Measurements from ENCODE around the gene STK35.

- TF ChIP-seq CTCF (IDR thresholded peaks at IDR 0.05; ENCODE audit: control extremely low read depth in 1 of 3, insufficient read depth in 1 of 3, low read depth in 1 of 3, low read length in 3 of 3), result no peak
- TF ChIP-seq GABPA (IDR thresholded peaks at IDR 0.05; ENCODE audit: borderline replicate concordance, insufficient read depth, low read length), result no peak
- TF ChIP-seq POLR2AphosphoS5 (IDR thresholded peaks at IDR 0.05; ENCODE audit: low read depth, low read length), result no peak
- TF ChIP-seq EZH2 (IDR thresholded peaks at IDR 0.05; ENCODE audit: low read depth, low read length, severe bottlenecking), result no peak
- no peak for TF ChIP-seq MAX (IDR thresholded peaks at IDR 0.05)
- TF ChIP-seq BACH1 (IDR thresholded peaks at IDR 0.05; ENCODE audit: low read length), result no peak
- TF ChIP-seq RAD21 (IDR thresholded peaks at IDR 0.05 in 1 of 2, conservative IDR thresholded peaks at IDR 0.05 in 1 of 2; ENCODE audit: low read depth in 2 of 2, low read length in 2 of 2), result no peak
- TF ChIP-seq HDAC6 (IDR thresholded peaks at IDR 0.05; ENCODE audit: low read depth, low read length), result no peak
- no peak for TF ChIP-seq TAF1 (IDR thresholded peaks at IDR 0.05; ENCODE audit: low read depth, low read length)
- no peak for TF ChIP-seq RBBP5 (IDR thresholded peaks at IDR 0.05; ENCODE audit: borderline replicate concordance, low read depth, low read length)
- TF ChIP-seq POLR2A (IDR thresholded peaks at IDR 0.05; ENCODE audit: control extremely low read depth in 1 of 2, low read depth in 2 of 2, low read length in 2 of 2), result no peak
- TF ChIP-seq FOSL1 (IDR thresholded peaks at IDR 0.05; ENCODE audit: insufficient read depth, low read depth, low read length), result no peak
- TF ChIP-seq JUND (IDR thresholded peaks at IDR 0.05; ENCODE audit: low read length), result no peak
- no peak for TF ChIP-seq SAP30 (IDR thresholded peaks at IDR 0.05; ENCODE audit: insufficient read depth, insufficient replicate concordance, low read length)
These were observed 78.3 kb downstream of the STK35 start for GRCh38 chr20:2179949-2180348.
